ENCODE data around the gene SLC27A6.

The SLC27A6 gene

GRCh38 chr5:129049126-129049799 lies 84.0 kb downstream of the SLC27A6 start:
- H3K9ac ChIP-seq (ENCODE audit: low read length) = no peak overlapping the region
- no peak overlapping the region for H3K27ac ChIP-seq (ENCODE audit: low read depth, low read length)
- no peaks in the 10 kb centered on the region for H3K4me1 ChIP-seq (ENCODE audit: control insufficient read depth, insufficient read depth, low read length)
- no peak overlapping the region for H3K4me3 ChIP-seq (ENCODE audit: low read length)
- no peaks in the 10 kb centered on the region for H3K36me3 ChIP-seq (ENCODE audit: control insufficient read depth, insufficient read depth, low read length)
- H3K27me3 ChIP-seq (ENCODE audit: control insufficient read depth, insufficient read depth, low read length) = no peaks in the 10 kb centered on the region

- Histone ChIP-seq H3K27me3 (ENCODE audit: control insufficient read depth, insufficient read depth, low read length) (no peaks in the 10 kb centered on the region), H3K4me1 (ENCODE audit: control insufficient read depth, insufficient read depth, low read length) (no peaks in the 10 kb centered on the region), H3K9ac (ENCODE audit: low read length) (no peak overlapping the region), H3K36me3 (ENCODE audit: control insufficient read depth, insufficient read depth, low read length) (no peaks in the 10 kb centered on the region), H3K27ac (ENCODE audit: low read depth, low read length) (no peak overlapping the region), H3K4me3 (ENCODE audit: low read length) (no peak overlapping the region)
Observed at GRCh38 chr5:129051283-129051682, 86.0 kb downstream of the SLC27A6 start.

GRCh38 chr5:129053438-129053837 lies 88.2 kb downstream of the SLC27A6 start:
- H3K27ac ChIP-seq (ENCODE audit: low read depth, low read length) = no peak overlapping the region

GRCh38 chr5:129057329-129057728 lies 92.0 kb downstream of the SLC27A6 start:
- no peaks in the 10 kb centered on the region for H3K4me1 ChIP-seq (ENCODE audit: control insufficient read depth, insufficient read depth, low read length)
- H3K27me3 ChIP-seq (ENCODE audit: control insufficient read depth, insufficient read depth, low read length) = no peaks in the 10 kb centered on the region

More at GRCh38 chr5:129053438-129053837, 88.2 kb downstream of the SLC27A6 start:
- Histone ChIP-seq H3K4me1 (ENCODE audit: control insufficient read depth, insufficient read depth, low read length) (no peaks in the 10 kb centered on the region), H3K4me3 (ENCODE audit: low read length) (no peak overlapping the region), H3K36me3 (ENCODE audit: control insufficient read depth, insufficient read depth, low read length) (no peaks in the 10 kb centered on the region), H3K27me3 (ENCODE audit: control insufficient read depth, insufficient read depth, low read length) (no peaks in the 10 kb centered on the region), H3K9ac (ENCODE audit: low read length) (no peak overlapping the region)

GRCh38 chr5:129061849-129062248 lies 96.6 kb downstream of the SLC27A6 start:
- Histone ChIP-seq H3K4me1 (ENCODE audit: control insufficient read depth, insufficient read depth, low read length) (peaks cover 5% of the 10 kb centered on the region), H3K27me3 (ENCODE audit: control insufficient read depth, insufficient read depth, low read length) (no peaks in the 10 kb centered on the region), H3K9ac (ENCODE audit: low read length) (no peak overlapping the region), H3K36me3 (ENCODE audit: control insufficient read depth, insufficient read depth, low read length) (no peaks in the 10 kb centered on the region), H3K27ac (ENCODE audit: low read depth, low read length) (no peak overlapping the region), H3K4me3 (ENCODE audit: low read length) (no peak overlapping the region)

More at GRCh38 chr5:129057329-129057728, 92.0 kb downstream of the SLC27A6 start:
- H3K27ac ChIP-seq (ENCODE audit: low read depth, low read length) = no peak overlapping the region
- no peak overlapping the region for H3K4me3 ChIP-seq (ENCODE audit: low read length)
- no peak overlapping the region for H3K9ac ChIP-seq (ENCODE audit: low read length)
- no peaks in the 10 kb centered on the region for H3K36me3 ChIP-seq (ENCODE audit: control insufficient read depth, insufficient read depth, low read length)

GRCh38 chr5:129063483-129064113 lies 98.3 kb downstream of the SLC27A6 start:
- no peak overlapping the region for H3K9ac ChIP-seq (ENCODE audit: low read length)
- no peak overlapping the region for H3K27ac ChIP-seq (ENCODE audit: low read depth, low read length)
- no peaks in the 10 kb centered on the region for H3K36me3 ChIP-seq (ENCODE audit: control insufficient read depth, insufficient read depth, low read length)
- peaks cover 5% of the 10 kb centered on the region for H3K4me1 ChIP-seq (ENCODE audit: control insufficient read depth, insufficient read depth, low read length)
- no peak overlapping the region for H3K4me3 ChIP-seq (ENCODE audit: low read length)
- H3K27me3 ChIP-seq (ENCODE audit: control insufficient read depth, insufficient read depth, low read length) = no peaks in the 10 kb centered on the region

GRCh38 chr5:129065721-129066120 lies 100.4 kb downstream of the SLC27A6 start:
- Histone ChIP-seq H3K27me3 (ENCODE audit: control insufficient read depth, insufficient read depth, low read length) (no peaks in the 10 kb centered on the region), H3K4me3 (ENCODE audit: low read length) (no peak overlapping the region), H3K27ac (ENCODE audit: low read depth, low read length) (no peak overlapping the region), H3K36me3 (ENCODE audit: control insufficient read depth, insufficient read depth, low read length) (no peaks in the 10 kb centered on the region), H3K4me1 (ENCODE audit: control insufficient read depth, insufficient read depth, low read length) (peaks cover 5% of the 10 kb centered on the region), H3K9ac (ENCODE audit: low read length) (no peak overlapping the region)

GRCh38 chr5:129067745-129068144 lies 102.5 kb downstream of the SLC27A6 start:
- Histone ChIP-seq H3K4me1 (ENCODE audit: control insufficient read depth, insufficient read depth, low read length) (peaks cover 5% of the 10 kb centered on the region), H3K27me3 (ENCODE audit: control insufficient read depth, insufficient read depth, low read length) (no peaks in the 10 kb centered on the region), H3K36me3 (ENCODE audit: control insufficient read depth, insufficient read depth, low read length) (no peaks in the 10 kb centered on the region), H3K27ac (ENCODE audit: low read depth, low read length) (no peak overlapping the region), H3K9ac (ENCODE audit: low read length) (no peak overlapping the region), H3K4me3 (ENCODE audit: low read length) (no peak overlapping the region)

GRCh38 chr5:129069292-129069691 lies 104.0 kb downstream of the SLC27A6 start:
- H3K9ac ChIP-seq (ENCODE audit: low read length) = no peak overlapping the region
- no peak overlapping the region for H3K4me3 ChIP-seq (ENCODE audit: low read length)
- no peaks in the 10 kb centered on the region for H3K36me3 ChIP-seq (ENCODE audit: control insufficient read depth, insufficient read depth, low read length)
- H3K27me3 ChIP-seq (ENCODE audit: control insufficient read depth, insufficient read depth, low read length) = no peaks in the 10 kb centered on the region
- no peak overlapping the region for H3K27ac ChIP-seq (ENCODE audit: low read depth, low read length)
- no peaks in the 10 kb centered on the region for H3K4me1 ChIP-seq (ENCODE audit: control insufficient read depth, insufficient read depth, low read length)

- Histone ChIP-seq H3K4me3 (ENCODE audit: low read length) (no peak overlapping the region), H3K4me1 (ENCODE audit: control insufficient read depth, insufficient read depth, low read length) (no peaks in the 10 kb centered on the region), H3K36me3 (ENCODE audit: control insufficient read depth, insufficient read depth, low read length) (no peaks in the 10 kb centered on the region), H3K9ac (ENCODE audit: low read length) (no peak overlapping the region), H3K27ac (ENCODE audit: low read depth, low read length) (no peak overlapping the region), H3K27me3 (ENCODE audit: control insufficient read depth, insufficient read depth, low read length) (no peaks in the 10 kb centered on the region)
Observed at GRCh38 chr5:129073111-129073510, 107.8 kb downstream of the SLC27A6 start.

- no peak overlapping the region for H3K9ac ChIP-seq (ENCODE audit: low read length)
- no peaks in the 10 kb centered on the region for H3K36me3 ChIP-seq (ENCODE audit: control insufficient read depth, insufficient read depth, low read length)
- H3K27me3 ChIP-seq (ENCODE audit: control insufficient read depth, insufficient read depth, low read length) = no peaks in the 10 kb centered on the region
- H3K27ac ChIP-seq (ENCODE audit: low read depth, low read length) = no peak overlapping the region
- H3K4me3 ChIP-seq (ENCODE audit: low read length) = no peak overlapping the region
- H3K4me1 ChIP-seq (ENCODE audit: control insufficient read depth, insufficient read depth, low read length) = no peaks in the 10 kb centered on the region
Observed at GRCh38 chr5:129074903-129075302, 109.6 kb downstream of the SLC27A6 start.

GRCh38 chr5:129077433-129078075 lies 112.3 kb downstream of the SLC27A6 start:
- no peak overlapping the region for H3K9ac ChIP-seq (ENCODE audit: low read length)
- H3K36me3 ChIP-seq (ENCODE audit: control insufficient read depth, insufficient read depth, low read length) = no peaks in the 10 kb centered on the region
- H3K4me1 ChIP-seq (ENCODE audit: control insufficient read depth, insufficient read depth, low read length) = no peaks in the 10 kb centered on the region
- no peak overlapping the region for H3K4me3 ChIP-seq (ENCODE audit: low read length)
- no peaks in the 10 kb centered on the region for H3K27me3 ChIP-seq (ENCODE audit: control insufficient read depth, insufficient read depth, low read length)
- no peak overlapping the region for H3K27ac ChIP-seq (ENCODE audit: low read depth, low read length)

Measured in rectal smooth muscle tissue (tissue), 1 donor.